ENCODE data around the gene BCS1L. TPM values are rescaled to one million over a fixed set of nuclear protein-coding genes. Genes with fewer than 3 reads are reported as not detected.

The BCS1L gene
- total and polyA plus RNA-seq, 2 of the 13 experiments (the other 11 are each of a cell fraction or from before 2014, with no cell fraction given) = 48.9 to 76.0 TPM

DNA sequence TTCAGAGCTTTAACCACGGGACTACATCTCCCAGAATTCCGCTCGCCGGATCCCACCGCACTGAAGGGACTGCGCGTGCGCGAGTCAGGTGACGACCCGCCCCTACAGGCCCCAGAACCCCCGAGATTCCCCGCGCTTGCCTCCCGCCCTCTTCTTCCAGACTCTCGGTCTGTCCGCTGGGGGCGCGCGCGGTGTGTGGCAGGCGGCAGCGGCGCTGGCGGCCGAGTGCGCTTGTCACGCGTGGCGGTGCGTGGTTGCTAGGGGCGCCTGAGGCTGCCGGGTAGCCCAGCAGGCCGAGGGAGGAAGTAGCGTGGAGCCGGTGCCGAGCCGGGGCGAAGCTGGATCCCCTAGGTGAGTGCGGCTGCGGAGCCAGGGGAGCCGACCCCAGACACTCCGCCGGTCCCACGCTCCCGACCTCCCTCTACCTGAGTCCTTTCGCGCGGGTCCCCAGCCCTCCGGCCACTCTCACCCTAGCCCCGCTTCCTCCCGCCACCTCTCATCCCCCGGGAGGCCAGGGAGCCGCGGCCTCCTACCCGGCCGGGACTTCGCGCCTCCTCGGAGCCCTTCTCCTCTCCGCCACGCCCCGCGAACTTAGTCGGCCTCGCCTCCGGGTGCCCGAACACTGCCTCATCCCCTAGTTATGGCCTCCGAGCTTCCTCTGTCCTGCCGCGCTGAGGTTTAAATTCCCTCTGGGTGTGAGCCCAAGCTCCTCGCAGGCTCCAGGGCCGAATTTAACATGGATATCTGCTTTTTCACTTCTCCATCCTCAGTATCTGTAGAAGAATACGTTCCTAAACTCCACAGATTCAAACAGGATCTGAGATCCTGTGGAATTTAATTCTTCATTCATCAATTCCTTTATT is 51.4 kb downstream of the BCS1L start, which contains the start of gene TTLL4 (continued):
- TF ChIP-seq, protein P1, sequence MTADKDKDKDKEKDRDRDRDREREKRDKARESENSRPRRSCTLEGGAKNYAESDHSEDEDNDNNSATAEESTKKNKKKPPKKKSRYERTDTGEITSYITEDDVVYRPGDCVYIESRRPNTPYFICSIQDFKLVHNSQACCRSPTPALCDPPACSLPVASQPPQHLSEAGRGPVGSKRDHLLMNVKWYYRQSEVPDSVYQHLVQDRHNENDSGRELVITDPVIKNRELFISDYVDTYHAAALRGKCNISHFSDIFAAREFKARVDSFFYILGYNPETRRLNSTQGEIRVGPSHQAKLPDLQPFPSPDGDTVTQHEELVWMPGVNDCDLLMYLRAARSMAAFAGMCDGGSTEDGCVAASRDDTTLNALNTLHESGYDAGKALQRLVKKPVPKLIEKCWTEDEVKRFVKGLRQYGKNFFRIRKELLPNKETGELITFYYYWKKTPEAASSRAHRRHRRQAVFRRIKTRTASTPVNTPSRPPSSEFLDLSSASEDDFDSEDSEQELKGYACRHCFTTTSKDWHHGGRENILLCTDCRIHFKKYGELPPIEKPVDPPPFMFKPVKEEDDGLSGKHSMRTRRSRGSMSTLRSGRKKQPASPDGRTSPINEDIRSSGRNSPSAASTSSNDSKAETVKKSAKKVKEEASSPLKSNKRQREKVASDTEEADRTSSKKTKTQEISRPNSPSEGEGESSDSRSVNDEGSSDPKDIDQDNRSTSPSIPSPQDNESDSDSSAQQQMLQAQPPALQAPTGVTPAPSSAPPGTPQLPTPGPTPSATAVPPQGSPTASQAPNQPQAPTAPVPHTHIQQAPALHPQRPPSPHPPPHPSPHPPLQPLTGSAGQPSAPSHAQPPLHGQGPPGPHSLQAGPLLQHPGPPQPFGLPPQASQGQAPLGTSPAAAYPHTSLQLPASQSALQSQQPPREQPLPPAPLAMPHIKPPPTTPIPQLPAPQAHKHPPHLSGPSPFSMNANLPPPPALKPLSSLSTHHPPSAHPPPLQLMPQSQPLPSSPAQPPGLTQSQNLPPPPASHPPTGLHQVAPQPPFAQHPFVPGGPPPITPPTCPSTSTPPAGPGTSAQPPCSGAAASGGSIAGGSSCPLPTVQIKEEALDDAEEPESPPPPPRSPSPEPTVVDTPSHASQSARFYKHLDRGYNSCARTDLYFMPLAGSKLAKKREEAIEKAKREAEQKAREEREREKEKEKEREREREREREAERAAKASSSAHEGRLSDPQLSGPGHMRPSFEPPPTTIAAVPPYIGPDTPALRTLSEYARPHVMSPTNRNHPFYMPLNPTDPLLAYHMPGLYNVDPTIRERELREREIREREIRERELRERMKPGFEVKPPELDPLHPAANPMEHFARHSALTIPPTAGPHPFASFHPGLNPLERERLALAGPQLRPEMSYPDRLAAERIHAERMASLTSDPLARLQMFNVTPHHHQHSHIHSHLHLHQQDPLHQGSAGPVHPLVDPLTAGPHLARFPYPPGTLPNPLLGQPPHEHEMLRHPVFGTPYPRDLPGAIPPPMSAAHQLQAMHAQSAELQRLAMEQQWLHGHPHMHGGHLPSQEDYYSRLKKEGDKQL (CRISPR knock-in tag; IDR thresholded peaks at IDR 0.05; ENCODE audit: low read depth) = 0 out of 2 replicates have a peak, but pooled peaks have one; percentile 70
- TF ChIP-seq, protein P2, sequence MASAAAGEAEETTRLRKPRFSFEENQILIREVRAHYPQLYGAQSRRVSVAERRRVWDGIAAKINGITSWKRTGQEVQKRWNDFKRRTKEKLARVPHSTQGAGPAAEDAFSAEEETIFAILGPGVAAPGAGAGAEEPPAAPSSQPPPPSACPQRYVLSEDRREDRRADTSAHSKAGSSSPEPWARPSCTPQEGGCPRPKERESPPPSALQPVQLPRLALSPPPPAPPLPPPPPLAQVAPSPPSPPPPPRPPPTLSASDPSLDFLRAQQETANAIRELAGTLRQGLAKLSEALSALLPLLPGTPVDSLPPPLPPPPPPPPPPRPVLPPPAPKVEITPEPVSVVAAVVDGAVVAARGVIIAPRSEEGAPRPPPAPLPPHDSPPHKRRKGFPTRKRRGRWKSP (CRISPR knock-in tag; IDR thresholded peaks at IDR 0.05) = peak; percentile 87; the same call in 1 of the 2 replicates
- TF ChIP-seq ZNF430 (CRISPR knock-in tag; IDR thresholded peaks at IDR 0.05) (peak; percentile 84), ZNF775 (CRISPR knock-in tag; IDR thresholded peaks at IDR 0.05; ENCODE audit: borderline replicate concordance) (no peak), GATAD2A (CRISPR knock-in tag; IDR thresholded peaks at IDR 0.05) (peak; percentile 82), ELF1 (CRISPR knock-in tag; IDR thresholded peaks at IDR 0.05) (no peak; the same call in 1 of the 2 replicates), IKZF4 (CRISPR knock-in tag; IDR thresholded peaks at IDR 0.05; ENCODE audit: borderline replicate concordance, low read depth, not compliant biosample characterization) (peak; percentile 89), ZNF546 (CRISPR knock-in tag; conservative IDR thresholded peaks at IDR 0.05) (no peak), ZNF260 (CRISPR knock-in tag; IDR thresholded peaks at IDR 0.05; ENCODE audit: borderline replicate concordance, low read depth) (no peak), TSC22D2 (CRISPR knock-in tag; IDR thresholded peaks at IDR 0.05; ENCODE audit: borderline replicate concordance) (peak; percentile 80; the same call in 1 of the 2 replicates), NBN (conservative IDR thresholded peaks at IDR 0.05) (no peak), CREM (IDR thresholded peaks at IDR 0.05) (peak; percentile 73), CREM (CRISPR knock-in tag; IDR thresholded peaks at IDR 0.05) (no peak), NFE2L2 (IDR thresholded peaks at IDR 0.05; ENCODE audit: low read length) (no peak)
- TF ChIP-seq, protein P3, sequence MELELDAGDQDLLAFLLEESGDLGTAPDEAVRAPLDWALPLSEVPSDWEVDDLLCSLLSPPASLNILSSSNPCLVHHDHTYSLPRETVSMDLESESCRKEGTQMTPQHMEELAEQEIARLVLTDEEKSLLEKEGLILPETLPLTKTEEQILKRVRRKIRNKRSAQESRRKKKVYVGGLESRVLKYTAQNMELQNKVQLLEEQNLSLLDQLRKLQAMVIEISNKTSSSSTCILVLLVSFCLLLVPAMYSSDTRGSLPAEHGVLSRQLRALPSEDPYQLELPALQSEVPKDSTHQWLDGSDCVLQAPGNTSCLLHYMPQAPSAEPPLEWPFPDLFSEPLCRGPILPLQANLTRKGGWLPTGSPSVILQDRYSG (CRISPR knock-in tag; IDR thresholded peaks at IDR 0.05) = peak; percentile 81
- TF ChIP-seq, protein P4, sequence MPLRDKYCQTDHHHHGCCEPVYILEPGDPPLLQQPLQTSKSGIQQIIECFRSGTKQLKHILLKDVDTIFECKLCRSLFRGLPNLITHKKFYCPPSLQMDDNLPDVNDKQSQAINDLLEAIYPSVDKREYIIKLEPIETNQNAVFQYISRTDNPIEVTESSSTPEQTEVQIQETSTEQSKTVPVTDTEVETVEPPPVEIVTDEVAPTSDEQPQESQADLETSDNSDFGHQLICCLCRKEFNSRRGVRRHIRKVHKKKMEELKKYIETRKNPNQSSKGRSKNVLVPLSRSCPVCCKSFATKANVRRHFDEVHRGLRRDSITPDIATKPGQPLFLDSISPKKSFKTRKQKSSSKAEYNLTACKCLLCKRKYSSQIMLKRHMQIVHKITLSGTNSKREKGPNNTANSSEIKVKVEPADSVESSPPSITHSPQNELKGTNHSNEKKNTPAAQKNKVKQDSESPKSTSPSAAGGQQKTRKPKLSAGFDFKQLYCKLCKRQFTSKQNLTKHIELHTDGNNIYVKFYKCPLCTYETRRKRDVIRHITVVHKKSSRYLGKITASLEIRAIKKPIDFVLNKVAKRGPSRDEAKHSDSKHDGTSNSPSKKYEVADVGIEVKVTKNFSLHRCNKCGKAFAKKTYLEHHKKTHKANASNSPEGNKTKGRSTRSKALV (CRISPR knock-in tag; IDR thresholded peaks at IDR 0.05) = peak; percentile 95
- TF ChIP-seq, protein P5, sequence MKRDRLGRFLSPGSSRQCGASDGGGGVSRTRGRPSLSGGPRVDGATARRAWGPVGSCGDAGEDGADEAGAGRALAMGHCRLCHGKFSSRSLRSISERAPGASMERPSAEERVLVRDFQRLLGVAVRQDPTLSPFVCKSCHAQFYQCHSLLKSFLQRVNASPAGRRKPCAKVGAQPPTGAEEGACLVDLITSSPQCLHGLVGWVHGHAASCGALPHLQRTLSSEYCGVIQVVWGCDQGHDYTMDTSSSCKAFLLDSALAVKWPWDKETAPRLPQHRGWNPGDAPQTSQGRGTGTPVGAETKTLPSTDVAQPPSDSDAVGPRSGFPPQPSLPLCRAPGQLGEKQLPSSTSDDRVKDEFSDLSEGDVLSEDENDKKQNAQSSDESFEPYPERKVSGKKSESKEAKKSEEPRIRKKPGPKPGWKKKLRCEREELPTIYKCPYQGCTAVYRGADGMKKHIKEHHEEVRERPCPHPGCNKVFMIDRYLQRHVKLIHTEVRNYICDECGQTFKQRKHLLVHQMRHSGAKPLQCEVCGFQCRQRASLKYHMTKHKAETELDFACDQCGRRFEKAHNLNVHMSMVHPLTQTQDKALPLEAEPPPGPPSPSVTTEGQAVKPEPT (CRISPR knock-in tag; IDR thresholded peaks at IDR 0.05; ENCODE audit: low read depth) = peak; percentile 73

Data from HepG2 (cell line).